HG02642 (cell line): Measurements from ENCODE around the gene NTNG2.

ENCODE experiments used
- ATAC-seq: cut with Tn5 transposase; IDR thresholded peaks from one replicate; pipeline ENCODE4 v1.9.1; 2021; ENCODE audit warnings: mild to moderate bottlenecking; ENCODE audit not compliant: unreplicated experiment, poor library complexity

NTNG2 gene

GRCh38 chr9:132197856-132198550, 36.1 kb downstream of the NTNG2 start:
- no peak for ATAC-seq

- ATAC-seq = no peak
Measured at GRCh38 chr9:132199056-132199455, 37.2 kb downstream of the NTNG2 start.

- no peak for ATAC-seq
Measured at GRCh38 chr9:132200706-132201105, 38.8 kb downstream of the NTNG2 start.

GRCh38 chr9:132201139-132201538, 39.3 kb downstream of the NTNG2 start:
- no peak for ATAC-seq

- ATAC-seq = no peak
Measured at GRCh38 chr9:132201780-132202703, 40.2 kb downstream of the NTNG2 start.

GRCh38 chr9:132204883-132205282, 43.0 kb downstream of the NTNG2 start:
- no peak for ATAC-seq

- no peak for ATAC-seq
Measured at GRCh38 chr9:132207215-132207614, 45.4 kb downstream of the NTNG2 start.

GRCh38 chr9:132207839-132208615, 46.2 kb downstream of the NTNG2 start:
- no peak for ATAC-seq

GRCh38 chr9:132209228-132209627, 47.4 kb downstream of the NTNG2 start:
- no peak for ATAC-seq

- ATAC-seq = no peak
Measured at GRCh38 chr9:132210472-132211145, 48.8 kb downstream of the NTNG2 start.

GRCh38 chr9:132211570-132211969, 49.7 kb downstream of the NTNG2 start:
- no peak for ATAC-seq

- no peak for ATAC-seq
Measured at GRCh38 chr9:132214027-132214622, 52.3 kb downstream of the NTNG2 start.

GRCh38 chr9:132216861-132217619, 55.2 kb downstream of the NTNG2 start:
- ATAC-seq = no peak

- ATAC-seq = no peak
Measured at GRCh38 chr9:132218208-132218607, 56.4 kb downstream of the NTNG2 start.

- ATAC-seq = no peak
Measured at GRCh38 chr9:132221941-132222340, 60.1 kb downstream of the NTNG2 start.

- ATAC-seq = no peak
Measured at GRCh38 chr9:132224645-132225044, 62.8 kb downstream of the NTNG2 start.

- ATAC-seq = no peak
Measured at GRCh38 chr9:132226571-132227430, 64.9 kb downstream of the NTNG2 start.

- no peak for ATAC-seq
Measured at GRCh38 chr9:132228062-132228461, 66.2 kb downstream of the NTNG2 start.
